NCI-H1417 (cell line): ENCODE data around the gene SLC6A20.
"Not testable (repeated sequence)": the region's sequence is repeated elsewhere in the genome, so short reads cannot be mapped to it uniquely, and the experiment has no call there.

ENCODE experiments used
- DNase-seq, 3 experiments: peaks; one replicate each; lab custom pipeline; 2025; lab: John Stamatoyannopoulos, UW

SLC6A20 gene

DNA sequence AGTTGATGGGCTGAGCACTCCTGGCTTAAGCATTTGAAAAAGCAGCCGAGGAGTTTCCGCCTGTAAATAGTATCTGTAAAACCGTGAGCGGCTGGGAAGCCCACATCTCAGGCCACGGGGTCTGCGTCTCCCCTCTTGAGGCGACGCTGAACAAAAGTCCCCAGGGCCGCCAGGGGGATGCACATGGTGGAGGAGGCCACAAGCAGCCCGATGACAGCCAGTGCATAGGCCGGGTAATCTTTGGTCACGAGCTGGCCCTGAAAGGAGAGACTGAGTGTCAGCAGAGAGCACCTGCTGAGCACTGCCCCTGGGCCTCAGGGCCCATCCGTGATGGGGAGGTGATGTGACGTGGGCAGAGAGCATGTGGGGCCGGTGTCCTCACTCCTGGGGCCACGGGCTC, 37.5 kb downstream of the SLC6A20 start:
- DNase-seq: no peak

DNA sequence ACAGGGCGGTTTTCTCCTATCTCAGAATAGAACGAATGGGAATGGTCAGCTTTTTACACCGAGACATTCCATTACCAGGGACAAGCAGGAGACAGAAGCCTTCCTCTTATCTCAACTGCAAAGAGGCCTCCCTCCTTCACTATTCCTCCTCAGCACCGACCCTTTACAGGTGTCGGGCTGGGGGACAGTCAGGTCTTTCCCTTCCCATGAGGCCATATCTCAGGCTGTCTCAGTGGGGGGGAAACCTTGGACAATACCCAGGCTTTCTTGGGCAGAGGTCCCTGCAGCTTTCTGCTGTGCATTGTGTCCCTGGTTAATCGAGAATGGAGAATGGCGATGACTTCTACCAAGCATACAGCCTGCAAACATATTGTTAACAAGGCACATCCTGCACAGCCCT, 39.2 kb downstream of the SLC6A20 start:
- not testable (repeated sequence) for DNase-seq

DNA sequence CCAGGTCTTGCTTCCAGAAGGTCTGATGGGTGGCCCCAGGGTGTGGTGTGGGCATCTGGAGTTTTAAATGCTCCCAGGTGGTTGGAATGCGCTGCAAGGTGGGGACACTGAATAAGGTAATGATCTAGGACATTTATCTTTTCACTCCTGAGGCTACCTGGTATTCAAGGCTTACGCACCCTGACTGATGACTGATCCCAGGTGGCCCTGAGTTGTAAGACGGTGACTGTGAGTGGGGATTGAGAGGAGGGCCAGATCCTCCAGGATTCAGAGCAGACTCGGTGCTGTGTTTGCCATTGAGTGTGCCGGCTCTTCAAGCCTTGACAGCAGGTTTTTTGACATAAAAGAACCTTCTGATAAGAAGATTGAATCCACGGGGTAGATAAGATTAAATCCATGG, 40.3 kb downstream of the SLC6A20 start:
- DNase-seq: no peak

DNA sequence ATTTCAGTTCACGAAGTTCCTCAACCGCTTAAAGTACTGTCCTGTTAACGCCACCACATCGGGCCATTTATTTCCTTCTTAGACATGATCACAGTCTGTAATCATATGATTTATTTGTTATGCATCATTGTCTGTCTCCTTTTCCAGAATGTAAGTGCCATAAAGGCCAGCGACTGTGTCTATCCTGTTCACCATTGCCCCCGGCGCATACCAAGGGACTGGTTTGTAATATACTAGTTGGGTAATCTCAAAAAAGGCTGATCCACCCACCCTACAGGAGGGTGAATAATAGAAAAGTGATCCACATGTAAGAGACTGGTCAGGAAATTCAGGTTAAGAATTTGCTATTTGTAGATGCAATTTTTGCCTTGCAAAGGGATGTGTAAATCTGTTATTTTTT, 41.9 kb downstream of the SLC6A20 start:
- no peak for DNase-seq

DNA sequence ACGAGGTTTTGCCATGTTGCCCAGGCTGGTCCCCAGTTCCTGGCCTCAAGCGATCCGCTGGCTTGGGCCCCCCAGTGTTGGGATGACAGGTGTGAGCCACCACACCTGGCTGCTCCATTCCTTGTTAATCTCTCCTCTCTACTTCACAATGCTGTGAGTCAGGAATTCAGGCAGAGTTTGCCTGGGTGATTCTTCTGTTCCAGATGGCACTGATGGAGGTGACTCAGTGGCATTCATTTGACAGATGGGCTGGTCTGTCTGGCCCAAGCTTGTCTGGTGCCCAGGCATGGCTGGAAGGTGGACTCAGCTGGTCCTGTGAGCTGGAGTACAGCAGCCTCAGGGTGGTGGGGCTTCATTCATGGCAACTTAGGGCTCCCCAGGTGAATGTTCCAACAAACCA, 43.2 kb downstream of the SLC6A20 start:
- DNase-seq: no peak

DNA sequence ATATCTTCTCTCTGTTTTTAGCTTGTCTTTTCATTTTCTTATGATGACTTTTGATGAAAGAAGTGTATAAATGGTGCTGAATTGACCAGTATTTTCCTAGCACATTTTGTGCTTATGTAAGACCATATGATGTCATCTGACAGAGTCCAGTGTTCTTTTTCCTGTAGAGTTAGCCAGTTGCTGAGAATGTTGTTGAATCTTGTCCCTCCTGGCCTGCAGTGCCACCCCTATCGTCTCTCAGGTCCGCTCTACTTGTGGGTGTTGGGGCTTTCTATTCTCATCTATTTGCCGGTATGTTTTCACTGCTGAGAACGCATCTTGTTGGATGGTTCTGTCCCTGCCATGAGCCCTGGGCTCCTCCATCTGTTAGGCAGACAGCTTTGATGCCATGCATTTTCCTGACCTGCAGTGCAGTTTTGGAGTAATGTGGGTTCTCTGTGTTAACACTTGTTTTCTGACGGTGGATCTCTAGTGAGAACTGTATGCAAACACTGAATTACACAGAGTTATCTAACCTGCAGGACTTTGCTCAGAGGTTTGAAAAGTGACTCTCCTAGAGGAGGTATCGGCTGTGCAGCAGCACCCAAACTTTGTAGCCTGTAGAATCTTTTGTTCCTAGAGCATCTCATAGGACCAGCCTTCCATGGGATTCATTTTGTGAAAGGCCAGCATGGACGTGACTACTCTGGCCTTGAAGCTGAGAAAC, 44.6 kb downstream of the SLC6A20 start:
- DNase-seq: no peak

DNA sequence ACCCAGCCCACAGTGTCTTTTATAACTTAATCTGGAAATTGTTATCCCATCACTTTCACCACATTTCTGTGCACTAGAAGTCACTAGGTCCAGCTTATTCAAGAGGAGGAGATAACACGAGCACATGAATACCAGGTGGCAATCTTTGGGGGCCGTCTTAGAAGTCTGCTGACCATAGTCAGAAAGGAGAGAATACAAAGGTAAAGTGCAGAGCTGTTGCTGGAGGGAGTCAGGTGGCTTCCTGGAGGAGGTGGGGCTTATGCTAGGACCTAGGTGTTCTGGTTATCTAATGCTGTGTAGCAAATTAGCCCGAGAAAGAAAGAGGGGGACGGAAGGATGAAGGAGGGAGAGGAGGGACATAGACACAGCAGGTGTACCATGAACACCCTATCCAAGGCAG, 46.5 kb downstream of the SLC6A20 start:
- no peak for DNase-seq

DNA sequence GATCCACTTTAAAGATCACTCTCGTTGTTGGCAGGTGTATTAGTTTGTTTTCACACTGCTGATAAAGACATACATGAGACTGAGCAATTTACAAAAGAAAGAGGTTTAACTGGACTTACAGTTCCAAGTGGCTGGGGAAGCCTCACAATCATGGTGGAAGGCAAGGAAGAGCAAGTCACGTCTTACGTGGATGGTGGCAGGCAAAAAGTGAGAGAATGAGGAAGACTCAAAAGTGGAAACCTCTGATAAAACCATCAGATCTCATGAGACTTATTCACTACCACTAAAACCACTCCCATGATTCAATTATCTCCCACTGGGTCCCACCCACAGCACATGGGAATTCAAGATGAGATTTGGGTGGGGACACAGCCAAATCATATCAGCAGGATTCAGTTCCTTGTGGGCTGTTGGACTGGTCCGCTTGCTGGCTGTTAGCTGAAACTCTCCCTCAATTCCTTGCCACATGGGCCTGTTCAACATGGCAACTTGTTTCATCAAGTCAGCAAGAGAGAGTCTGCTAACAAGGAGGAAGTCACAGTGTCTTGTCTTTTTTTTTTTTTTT, 47.2 kb downstream of the SLC6A20 start:
- DNase-seq: not testable (repeated sequence)

DNA sequence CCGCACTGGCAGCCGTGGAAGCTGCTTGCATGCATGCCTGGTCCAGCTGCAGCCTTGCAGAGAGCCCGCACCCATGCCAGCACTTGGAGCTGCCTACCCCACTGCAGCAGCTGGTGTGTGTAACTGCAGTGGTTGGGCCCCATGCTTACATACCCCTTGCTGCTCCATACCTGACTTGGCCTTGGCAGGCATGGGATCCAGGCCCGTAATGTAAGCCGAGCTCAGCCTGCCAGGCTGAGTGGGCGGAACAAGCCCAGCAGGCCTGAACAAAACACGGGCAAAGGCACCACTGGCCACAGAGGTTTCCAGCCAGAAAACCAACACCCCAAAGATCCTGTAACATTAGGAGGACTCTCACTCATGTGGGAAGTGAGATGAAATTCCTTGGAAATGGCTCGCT, 48.3 kb downstream of the SLC6A20 start:
- DNase-seq: no peak

DNA sequence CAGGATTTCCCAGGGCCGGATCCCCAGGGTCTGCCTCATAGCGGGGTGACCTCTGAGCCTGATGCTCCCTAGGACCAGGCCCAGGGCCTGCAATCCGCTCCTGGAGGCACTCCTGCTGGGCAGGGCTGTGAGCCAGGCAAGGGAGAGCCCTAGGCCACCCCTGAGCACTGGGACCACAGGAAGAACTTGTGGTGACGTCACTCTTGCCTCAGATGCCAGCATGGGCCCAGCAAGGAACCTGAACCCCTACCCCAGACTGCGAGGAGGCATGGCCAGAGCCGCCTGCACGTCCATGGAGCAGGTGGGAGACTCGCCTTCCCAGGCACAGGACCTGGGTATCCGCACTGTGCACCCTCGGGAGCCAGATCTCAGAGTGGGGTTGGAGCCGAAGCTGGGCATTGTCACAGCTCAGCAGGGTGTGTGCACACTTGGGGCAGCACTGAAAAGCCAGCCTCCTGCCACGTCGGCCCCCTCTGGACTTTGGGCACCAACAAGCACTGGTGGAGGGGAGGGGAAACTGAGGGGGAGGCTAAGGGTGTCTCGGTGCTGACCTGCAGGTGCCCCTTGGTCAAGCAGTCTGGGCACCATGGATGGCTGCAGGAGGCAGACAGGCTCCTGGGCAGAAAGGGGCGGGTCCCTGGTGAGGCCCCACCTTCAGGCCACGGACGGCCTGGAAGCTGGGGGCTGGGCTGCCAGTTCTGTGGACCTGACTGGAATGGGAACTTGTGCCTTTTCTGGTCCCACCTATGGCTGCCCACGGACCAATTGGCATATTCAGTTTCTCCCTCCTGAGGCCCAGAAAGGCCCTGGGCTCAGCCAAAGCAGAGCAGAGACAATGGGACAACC, 49.3 kb downstream of the SLC6A20 start:
- DNase-seq: no peak

DNA sequence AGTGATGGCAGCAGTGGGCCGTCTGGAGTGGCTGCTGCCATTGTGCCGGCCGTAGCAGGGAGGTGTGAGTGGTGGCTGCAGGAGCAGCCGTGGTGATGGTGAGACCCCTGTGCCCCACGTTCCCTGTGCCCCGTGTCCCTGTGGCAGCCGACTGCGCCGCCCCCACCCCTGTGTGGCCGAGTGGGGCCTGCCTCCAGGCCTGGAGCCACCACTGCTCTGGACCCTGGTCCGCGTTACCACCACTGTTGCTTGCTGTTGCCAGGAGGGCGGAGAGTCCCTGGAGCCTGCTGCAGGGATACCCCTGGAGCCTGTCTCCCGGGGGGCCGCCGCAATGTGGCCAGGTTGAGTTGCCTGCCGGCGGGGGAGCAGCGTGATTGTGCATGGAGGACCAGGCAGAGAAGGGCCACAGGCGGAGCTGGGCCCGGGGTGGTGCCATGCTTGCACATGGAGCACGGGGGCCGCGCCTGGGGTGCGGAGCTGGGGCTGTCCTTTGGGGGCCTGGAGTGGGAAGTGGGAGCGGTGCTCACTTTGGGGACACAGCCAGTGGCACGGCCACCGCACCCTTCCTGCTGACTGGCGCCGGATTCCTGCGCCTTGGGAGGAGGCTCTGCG, 50.1 kb downstream of the SLC6A20 start:
- no peak for DNase-seq

DNA sequence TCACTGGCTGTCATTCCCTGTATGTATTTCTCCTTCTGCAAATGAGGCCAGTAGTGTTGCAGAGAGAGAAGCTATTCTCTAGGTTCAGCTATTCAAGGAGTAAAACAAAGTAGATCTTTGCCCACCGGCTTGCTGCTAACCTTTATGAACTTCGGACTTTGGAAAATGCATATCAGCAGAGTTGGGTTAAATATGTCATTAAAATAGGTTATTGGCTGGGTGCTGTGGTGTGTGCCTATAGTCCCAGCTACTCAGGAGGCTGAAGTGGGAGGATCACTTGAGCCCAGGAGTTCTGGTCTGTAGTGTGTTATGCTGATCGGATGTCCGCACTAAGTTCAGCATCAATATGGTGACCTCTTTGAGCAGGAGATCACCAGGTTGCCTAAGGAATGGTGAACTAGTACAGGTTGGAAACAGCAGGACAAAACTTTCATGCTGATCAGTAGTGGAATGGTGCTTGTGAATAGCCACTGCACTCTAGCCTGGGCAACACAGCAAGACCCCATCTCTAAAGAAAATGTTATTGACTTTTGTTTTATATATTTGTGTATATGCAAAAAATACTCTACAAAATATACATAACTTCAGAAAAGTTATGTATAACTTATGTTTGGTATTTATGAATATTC, 53.8 kb downstream of the SLC6A20 start:
- no peak for DNase-seq

DNA sequence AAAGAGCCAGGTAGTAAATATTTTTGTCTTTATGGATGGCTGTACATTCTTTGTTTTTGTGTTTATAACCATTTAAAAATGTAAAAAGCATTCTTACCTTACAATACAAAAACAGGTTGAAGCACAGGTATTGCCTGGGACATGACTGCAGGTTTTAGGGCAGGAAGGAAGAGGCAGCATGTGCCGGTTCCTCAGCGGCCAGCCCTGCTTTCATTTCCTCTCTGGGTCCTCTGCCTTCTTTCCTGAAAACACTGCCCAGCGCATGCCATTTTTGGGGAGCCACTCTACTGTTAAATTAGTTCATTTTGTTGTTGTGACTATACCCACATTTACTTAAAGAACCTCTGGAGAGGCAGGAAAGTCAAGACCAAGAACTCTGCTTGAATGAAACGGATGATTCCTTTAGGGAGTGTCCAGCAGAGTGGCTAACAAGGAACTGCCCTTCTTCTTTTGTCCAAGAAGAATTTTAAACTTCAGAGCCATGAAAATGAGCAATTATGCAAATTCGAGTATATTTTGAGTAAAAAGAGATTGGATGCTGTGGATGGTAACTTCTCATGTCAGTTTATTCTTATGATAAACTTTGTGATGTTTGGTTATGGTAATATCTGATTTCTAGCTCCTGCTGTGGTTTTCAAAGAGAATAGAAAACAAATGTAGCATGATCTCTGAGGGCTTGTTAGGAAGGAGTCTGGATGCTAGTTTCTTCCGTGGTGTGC, 54.4 kb downstream of the SLC6A20 start:
- DNase-seq: no peak

DNA sequence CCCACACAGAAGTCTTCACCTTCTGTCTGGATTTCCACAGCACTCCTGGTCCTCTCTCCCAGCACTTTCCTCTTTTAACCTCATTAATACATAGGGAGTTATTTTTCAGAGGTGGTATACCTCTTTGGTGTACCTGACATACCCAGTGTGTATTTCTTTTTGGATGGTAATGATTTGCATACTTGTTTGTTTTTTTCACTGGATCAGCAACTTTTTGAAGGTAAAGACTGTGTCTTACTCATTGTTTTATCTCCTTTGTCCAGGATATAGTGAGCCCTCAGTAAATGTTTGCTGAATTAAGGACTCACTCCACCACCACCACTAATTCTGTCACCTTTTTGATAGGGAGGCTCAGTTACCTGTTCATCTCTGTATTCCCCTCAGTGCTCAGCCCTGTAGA, 55.1 kb downstream of the SLC6A20 start:
- DNase-seq: no peak

DNA sequence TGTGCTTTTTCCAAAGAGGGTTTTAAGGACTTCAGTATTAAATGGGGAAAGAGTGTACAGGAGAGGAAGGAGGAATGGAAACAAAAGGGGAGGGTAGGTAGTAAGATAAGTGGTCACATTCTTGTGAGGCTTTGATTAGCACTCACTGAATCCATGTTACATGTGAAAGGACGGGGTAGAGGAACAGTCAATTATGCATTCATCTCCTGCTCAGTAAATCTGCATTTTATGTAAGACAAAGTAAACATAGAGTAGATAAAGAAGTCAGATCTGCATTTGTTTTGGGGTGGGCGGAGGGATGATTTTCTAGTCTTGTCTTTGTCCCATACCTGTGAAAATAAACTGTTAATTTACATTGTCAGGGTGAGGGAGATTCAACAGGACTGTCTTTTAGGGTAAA, 56.3 kb downstream of the SLC6A20 start:
- DNase-seq: no peak

DNA sequence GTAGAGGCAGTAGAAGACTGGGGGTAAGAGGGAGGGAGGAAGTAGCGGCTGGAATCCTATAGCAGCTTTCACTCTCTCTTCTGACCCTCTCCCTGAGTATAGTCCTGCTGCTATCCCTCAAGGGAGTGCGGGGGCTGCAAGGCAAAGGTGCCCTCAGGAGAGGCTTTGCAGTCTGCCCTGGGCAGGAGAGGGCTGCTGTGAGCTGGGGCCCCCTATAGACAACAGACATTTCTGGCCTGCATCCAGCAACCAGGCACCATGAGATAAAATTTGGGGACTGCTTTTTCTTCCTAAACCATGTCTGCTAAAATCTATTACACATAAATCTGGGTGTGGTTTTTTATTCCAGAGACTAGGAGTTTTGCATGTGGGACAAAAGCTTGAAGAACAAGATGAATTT, 59.1 kb downstream of the SLC6A20 start:
- no peak for DNase-seq

DNA sequence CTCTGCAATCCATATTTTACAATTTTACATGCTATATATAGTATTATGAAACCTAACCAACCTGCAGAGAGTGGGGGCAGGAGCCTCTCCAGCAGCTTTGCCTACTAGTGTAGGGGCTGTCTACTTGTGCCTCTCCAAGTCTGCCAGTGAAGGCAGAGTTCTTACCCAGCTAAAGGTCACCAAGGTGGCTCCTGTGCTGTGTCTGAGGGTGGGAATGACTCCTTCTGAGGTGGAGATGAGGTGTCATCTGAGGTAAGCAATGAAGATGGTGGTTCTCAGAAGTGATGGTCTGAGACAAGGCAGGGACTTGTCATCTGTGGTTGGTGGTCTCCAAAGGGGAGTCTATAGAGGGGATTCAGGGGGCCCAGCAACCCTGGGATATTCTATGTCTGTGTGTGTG, 59.6 kb downstream of the SLC6A20 start:
- DNase-seq: no peak

DNA sequence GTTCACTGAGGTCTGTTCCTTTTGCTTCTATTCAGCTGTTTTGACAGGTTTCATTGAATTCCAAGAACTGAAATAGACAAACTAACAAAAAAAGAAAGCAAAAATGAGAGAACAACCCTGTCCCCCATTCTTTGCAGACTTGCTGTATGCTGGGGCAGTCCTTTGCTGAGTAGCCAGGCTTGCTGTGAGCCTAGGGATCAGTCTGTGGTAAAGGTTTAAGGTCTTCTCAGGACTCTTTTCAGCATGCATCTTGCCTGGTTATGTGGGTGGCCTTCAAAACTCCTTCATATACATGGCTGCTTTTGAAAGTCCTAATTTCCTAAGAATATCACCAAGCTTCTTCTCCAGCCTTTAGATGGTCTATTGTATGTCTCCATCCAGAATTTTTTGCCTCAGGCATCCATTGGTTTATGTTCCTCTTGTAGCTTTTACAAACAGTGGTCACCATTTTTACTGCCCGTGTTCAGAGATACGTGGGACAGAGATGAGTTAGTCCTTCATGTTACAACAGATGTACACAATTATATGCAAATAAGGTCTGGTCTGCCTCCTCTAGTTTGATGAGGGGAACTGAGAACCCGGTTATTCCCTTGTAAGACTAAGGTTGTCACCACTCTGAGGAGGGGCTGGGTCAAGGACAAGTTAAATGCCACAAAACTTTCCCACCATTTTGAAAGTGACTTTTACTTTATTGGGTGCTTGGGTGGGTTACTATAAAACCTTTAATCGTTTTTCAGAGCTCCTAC, 65.8 kb downstream of the SLC6A20 start:
- DNase-seq: no peak

DNA sequence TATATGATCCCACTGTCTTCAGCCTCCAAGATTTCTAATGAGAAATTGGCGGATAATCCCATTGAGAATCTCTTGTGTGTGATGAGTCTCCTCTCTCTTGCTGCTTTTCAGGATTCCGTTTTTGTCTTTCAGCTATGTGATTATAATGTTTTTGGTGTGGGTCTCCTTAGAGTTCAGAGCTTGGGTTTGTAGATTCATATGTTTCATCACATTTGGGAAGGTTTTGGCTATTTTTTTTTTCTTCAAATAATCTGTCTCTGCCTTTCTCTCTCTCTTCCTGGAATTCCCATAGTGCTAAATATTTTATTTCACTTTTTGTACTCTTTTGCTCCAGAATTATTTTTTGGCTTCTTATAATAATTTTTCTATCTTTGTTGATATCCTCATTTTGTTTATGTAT, 66.7 kb downstream of the SLC6A20 start:
- no peak for DNase-seq

DNA sequence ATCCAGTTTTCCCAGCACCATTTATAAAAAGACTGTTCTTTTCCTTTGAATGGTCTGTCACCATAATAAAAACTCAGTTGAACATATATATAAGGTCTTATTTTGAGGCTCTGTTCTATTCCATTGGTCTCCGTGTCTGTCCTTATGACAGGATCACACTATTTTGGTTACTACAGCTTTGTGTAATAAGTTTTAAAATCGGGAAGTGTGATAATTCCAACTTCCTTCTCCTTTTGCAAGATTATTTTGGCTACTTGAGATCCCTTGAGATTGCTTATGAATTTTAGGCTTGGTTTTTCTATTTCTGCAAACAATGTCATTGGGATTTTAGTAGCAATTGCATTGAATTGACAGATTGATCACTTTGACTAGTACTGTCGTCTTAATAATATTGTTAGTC, 71.4 kb downstream of the SLC6A20 start:
- no peak for DNase-seq
